HG02623 (cell line): Measurements from ENCODE around the gene ZBTB12.
"Not testable (repeated sequence)": the region's sequence is repeated elsewhere in the genome, so short reads cannot be mapped to it uniquely, and the experiment has no call there.

Experiments used
- ATAC-seq: cut with Tn5 transposase; IDR thresholded peaks from one replicate; pipeline ENCODE4 v1.9.1; 2021; ENCODE audit warnings: moderate library complexity; ENCODE audit not compliant: unreplicated experiment

Gene ZBTB12

DNA sequence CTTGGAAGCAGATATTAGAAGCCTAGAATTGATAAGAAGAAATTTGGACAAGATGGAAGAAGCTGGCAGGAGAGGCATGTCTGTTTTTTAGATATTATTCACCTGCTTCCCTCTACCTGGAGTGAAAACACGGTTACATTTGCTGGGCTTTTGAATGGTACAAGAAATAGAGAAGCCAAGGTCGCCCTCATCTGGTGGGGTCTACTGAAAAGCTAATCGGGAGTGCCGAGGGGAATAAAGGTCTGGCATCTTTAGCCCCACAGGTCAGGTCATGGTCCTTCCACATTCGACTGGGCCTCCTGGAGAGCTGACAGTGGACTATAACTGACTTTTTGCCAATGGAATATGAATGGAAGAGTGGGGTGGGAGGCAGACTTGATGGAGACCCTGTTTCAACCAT lies 21.1 kb upstream of the ZBTB12 start:
- ATAC-seq, result no peak

DNA sequence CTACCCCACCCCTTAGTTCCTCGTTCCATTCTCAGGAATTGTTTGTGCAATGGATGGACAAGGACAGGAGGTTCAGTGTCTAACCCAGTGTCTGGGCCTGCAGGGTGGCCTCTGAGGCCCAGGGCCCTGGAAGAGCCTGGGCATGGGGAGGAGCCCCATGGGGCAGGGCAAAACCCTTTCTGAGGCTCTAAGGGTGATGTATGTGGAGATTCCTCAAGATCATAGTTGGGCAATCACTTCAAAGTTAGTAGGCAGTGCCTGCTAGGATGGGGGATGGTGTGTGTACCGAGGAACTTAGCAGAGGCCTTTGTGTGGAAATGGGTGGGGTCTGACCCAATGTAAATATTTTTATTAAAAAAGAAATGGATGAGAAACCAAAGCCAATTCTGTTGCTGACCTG lies 18.9 kb upstream of the ZBTB12 start:
- no peak for ATAC-seq

DNA sequence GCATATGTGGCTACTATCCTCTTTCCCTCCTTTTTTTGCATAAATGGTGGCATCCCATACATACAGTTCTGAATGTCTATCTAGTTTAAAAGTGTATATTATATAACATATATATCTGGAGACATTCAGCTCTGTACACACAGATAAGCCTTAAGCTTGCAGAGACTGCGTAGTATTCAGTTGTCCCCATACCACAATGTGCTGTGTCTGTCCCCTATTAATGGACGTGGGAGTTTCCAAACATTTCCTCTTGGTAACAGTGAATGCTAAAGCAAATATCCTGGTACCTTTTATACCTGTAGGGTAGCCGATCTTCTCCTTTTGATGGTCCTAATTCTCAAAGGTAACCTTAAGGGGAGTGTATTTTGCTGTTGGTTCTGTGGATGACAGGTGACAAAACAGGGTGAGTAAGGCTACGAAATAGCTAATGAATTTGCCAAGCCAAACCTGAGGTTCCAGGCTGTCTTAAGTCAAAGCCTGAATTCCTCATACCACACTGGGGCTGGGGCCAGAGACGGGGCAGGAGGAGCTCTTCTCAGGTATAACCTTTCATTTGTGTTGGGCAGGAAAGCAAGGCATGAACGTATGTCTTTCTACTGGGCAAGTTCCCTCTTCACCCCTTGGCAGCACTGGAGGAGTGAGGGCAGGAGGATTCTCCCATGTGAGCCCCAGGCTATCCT lies 17.9 kb upstream of the ZBTB12 start:
- no peak for ATAC-seq

- ATAC-seq, result no peak
Measured at GRCh38 chr6:31918069-31918720, 16.3 kb upstream of the ZBTB12 start.

GRCh38 chr6:31915756-31916155 lies 13.9 kb upstream of the ZBTB12 start:
- ATAC-seq, result no peak

GRCh38 chr6:31915351-31915750 lies 13.5 kb upstream of the ZBTB12 start:
- ATAC-seq, result no peak

DNA sequence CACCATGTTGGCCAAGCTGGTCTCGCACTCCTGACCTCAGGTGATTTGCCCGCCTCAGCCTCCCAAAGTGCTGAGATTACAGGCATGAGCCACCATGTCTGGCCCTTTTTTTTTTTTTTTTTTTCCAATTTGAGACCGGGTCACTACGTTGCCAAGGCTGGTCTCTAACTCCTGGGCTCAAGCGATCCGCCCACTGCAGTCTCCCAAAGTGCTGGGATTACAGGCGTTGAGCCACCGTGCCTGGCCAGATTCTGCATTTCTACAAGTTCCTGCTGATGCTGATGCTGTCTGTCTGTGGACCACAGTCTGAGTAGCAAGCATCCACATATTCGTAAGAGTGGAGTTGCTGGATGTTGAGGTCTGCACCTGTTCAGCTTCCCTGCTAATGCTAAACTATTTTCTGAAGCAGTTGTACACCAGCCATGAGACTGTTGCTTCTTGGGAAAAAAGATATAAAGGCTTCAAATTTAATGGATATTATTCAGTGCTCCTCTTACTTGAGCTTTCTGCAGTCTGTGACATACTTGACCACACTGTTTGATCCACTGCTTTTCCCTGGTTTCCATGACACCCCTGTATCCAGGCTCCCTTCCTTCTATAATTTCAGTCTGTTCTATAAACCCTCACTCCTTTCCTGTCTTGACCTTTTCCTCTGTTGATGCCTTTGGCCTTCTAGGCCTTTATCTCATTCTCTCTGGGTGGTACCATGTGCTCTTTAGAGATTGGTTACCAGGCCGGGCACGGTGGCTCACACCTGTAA lies 10.1 kb upstream of the ZBTB12 start:
- no peak for ATAC-seq

- not testable (repeated sequence) for ATAC-seq
Measured at GRCh38 chr6:31909298-31909697, 7.4 kb upstream of the ZBTB12 start.

- ATAC-seq, result peak; percentile 52
Measured at GRCh38 chr6:31908791-31909190, 6.9 kb upstream of the ZBTB12 start.

- ATAC-seq, result not testable (repeated sequence)
Measured at GRCh38 chr6:31908255-31908654, 6.4 kb upstream of the ZBTB12 start.

DNA sequence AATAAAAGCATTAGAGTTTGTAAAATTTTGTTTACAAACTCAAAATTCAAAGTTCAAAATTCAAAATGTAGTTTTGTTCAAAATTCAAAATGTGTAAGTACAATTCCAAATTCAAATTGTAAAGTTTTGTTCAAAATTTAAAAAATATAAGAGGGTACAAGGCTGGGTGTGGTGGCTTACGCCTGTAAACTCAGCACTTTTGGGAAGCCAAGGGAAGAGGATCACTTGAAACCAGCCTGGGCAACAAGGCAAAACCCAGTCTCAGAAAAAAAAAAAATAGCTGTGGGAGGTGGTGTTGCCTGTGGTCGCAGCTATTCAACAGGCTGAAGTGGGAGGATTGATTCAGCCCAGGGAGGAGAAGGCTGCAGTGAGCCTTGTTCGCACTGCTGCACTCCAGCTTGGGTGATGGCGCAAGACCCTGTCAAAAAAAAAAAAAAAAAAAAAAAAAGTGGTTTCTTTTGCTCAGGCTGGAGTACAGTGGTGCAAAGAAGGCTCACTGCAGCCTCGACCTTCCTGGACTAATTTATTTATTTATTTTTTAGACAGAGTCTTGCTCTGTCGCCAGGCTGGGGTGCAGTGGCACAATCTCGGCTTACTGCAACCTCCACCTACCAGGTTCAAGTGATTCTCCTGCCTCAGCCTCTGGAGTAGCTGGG lies 5.4 kb upstream of the ZBTB12 start:
- no peak for ATAC-seq

- not testable (repeated sequence) for ATAC-seq
Measured at GRCh38 chr6:31906727-31907126, 4.8 kb upstream of the ZBTB12 start.

DNA sequence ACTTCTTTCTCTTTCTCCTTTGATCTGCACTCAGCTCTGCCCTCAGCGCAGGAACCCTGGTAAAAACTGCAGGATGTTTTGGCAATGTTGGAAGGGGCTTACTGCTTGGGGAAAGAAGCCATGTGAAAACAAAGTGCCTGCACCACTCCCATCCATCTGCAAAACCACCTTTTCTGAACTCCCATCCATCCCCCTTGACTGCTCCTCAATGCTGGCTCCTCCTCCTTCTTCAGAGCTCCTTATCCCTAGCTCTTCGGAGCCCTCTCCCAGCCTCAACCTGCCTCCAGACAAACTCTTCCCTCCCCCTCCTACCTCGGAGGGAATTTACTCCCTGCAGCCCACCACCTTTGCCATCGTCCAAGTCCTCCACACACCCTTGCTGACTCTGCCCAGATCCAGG lies 4.2 kb upstream of the ZBTB12 start:
- ATAC-seq, result no peak

- ATAC-seq, result no peak
Measured at GRCh38 chr6:31905041-31905440, 3.2 kb upstream of the ZBTB12 start.

GRCh38 chr6:31903957-31904356 lies 2.1 kb upstream of the ZBTB12 start:
- ATAC-seq, result no peak

DNA sequence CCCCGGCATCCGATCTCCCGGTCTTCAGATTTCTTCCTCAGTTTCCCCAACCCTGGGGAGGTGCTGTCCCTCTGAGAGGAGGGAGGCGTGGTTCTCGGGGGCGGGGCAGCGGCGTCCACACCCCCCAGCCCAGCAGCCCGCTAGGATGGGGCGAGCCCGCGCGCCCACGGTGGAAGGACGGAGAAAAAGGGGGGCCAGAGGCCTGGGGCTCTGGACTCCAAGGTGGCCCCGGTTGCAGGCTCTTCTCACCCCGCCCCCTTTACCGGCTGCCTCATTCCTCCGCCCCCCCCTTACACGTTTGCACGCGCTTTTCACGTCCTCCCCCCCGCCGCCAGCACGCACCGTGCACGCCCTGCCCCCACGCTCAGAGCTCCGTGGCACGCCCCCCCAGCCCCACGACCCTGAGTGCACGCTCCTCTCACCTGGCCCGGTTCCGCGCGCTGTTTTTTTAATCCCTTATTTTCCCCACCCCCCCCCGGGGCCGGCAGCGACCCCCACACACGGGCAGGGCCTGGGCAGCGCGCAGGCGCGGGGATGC lies 402 bp downstream of the ZBTB12 start:
- ATAC-seq, result no peak

- no peak for ATAC-seq
Measured at GRCh38 chr6:31900917-31901414, 920 bp downstream of the ZBTB12 start.

- no peak for ATAC-seq
Measured at GRCh38 chr6:31899882-31900722, 1.8 kb downstream of the ZBTB12 start.

DNA sequence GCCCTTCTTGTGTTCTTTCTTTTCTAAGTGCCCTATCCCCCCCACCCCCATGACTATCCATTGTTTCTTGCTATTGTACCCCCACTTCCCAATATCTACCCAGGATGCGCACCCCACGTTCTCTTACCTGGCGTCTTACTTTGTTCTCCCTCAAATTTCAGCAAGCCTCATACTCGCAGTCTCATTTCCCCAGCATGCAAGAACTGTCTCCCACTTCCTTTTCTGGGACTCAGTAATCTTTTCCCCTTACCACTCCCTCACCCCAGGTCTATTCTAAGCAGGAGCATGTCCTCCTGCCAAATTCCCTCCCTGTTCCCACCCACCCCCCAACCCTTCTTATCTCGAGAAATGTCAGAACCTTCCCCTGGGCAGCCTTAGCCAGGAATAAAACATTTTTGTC lies 2.7 kb downstream of the ZBTB12 start:
- no peak for ATAC-seq

- ATAC-seq, result no peak
Measured at GRCh38 chr6:31898383-31899011, 3.4 kb downstream of the ZBTB12 start.
